Endothelial cell of umbilical vein (primary cell): Measurements from ENCODE around the gene MATN1. TPM values are rescaled to one million over a fixed set of nuclear protein-coding genes. Genes with fewer than 3 reads are reported as not detected.

ENCODE experiments used
- BruUV-seq: library from RNA; stranded (reverse); fragments of 400-500 nt; replicated peaks from 2 replicates; lab custom pipeline; 2021; lab: Mats Ljungman, UMichigan
- CTCF ChIA-PET: fragments of 300-600, 350-600 bp; sonication (Branson Sonifier 250); formaldehyde crosslinking; loops from one replicate; lab custom pipeline; 2021; ENCODE audit warnings: antibody characterized with exemption, inconsistent platforms; lab: Charles Lee
- POLR2A ChIA-PET: fragments of 300-600, 350-600 bp; sonication (Branson Sonifier 250); formaldehyde crosslinking; loops from one replicate; lab custom pipeline; 2021; ENCODE audit warnings: antibody characterized with exemption, inconsistent platforms; lab: Charles Lee
- DNase-seq: peaks from one replicate; pipeline ENCODE4 v3.0.0-alpha.2; 2011; ENCODE audit warnings: low read depth, low spot score
- FAIRE-seq: peaks from 2 replicates; lab custom pipeline; 2011; peaks lifted over from hg19 to GRCh38; lab: Jason Lieb, UNC
- H2AFZ ChIP-seq: 2 replicates; pipeline ENCODE4 v1.6.0; 2012; ENCODE audit warnings: low read depth, low read length, control low read depth, inconsistent platforms
- H3K27ac ChIP-seq: 2 replicates; pipeline ENCODE4 v1.5.1; 2011; ENCODE audit warnings: low read depth, mild to moderate bottlenecking, control low read depth, low read length, moderate library complexity; ENCODE audit not compliant: insufficient read depth
- H3K27me3 ChIP-seq, 2 experiments: 2 replicates each; pipeline versions ENCODE4 v1.6.0 to v1.6.1; 2011; ENCODE audit warnings: low read length in 2 of 2, mixed read lengths in 1 of 2; ENCODE audit not compliant: control insufficient read depth in 2 of 2, insufficient read depth in 2 of 2
- H3K36me3 ChIP-seq, 2 experiments: 2 replicates in 1 of 2; 3 replicates in 1 of 2; pipeline ENCODE4 v1.5.1; 2011; ENCODE audit warnings: low read length in 2 of 2, mild to moderate bottlenecking in 1 of 2, moderate library complexity in 1 of 2; ENCODE audit not compliant: control insufficient read depth in 2 of 2, insufficient read depth in 2 of 2; ENCODE audit errors: extremely low read depth in 1 of 2
- H3K4me1 ChIP-seq: 3 replicates; pipeline ENCODE4 v1.5.1; 2011; ENCODE audit warnings: mild to moderate bottlenecking, low read length; ENCODE audit not compliant: control insufficient read depth, insufficient read depth; ENCODE audit errors: extremely low read depth
- H3K4me2 ChIP-seq: 2 replicates; pipeline ENCODE4 v1.6.1; 2011; ENCODE audit warnings: low read length, control low read depth, mixed read lengths; ENCODE audit not compliant: insufficient read depth
- H3K4me3 ChIP-seq, 3 experiments: fragments of 200-600 bp in 1 of 3; sonication (generic), shearing (Covaris generic) in 1 of 3; replicated peaks in 1 of 3; 2 replicates each; pipeline ENCODE4 v1.5.1; 2011 to 2016; ENCODE audit warnings: control low read depth in 3 of 3, low read length in 3 of 3, mild to moderate bottlenecking in 2 of 3, inconsistent platforms in 1 of 3, low read depth in 1 of 3, moderate library complexity in 1 of 3; ENCODE audit not compliant: insufficient read depth in 1 of 3
- H3K79me2 ChIP-seq: 2 replicates; pipeline ENCODE4 v1.6.0; 2012; ENCODE audit warnings: low read length, inconsistent platforms; ENCODE audit not compliant: control insufficient read depth, insufficient read depth
- H3K9ac ChIP-seq: replicated peaks from 2 replicates; pipeline ENCODE3; 2011; ENCODE audit warnings: low read length, control low read depth; ENCODE audit not compliant: insufficient read depth; ENCODE audit errors: extremely low read depth
- H3K9me1 ChIP-seq: replicated peaks from 3 replicates; pipeline ENCODE4 v1.6.0; 2011; ENCODE audit warnings: mild to moderate bottlenecking, low read length; ENCODE audit not compliant: control insufficient read depth, insufficient read depth; ENCODE audit errors: extremely low read depth
- H3K9me3 ChIP-seq: replicated peaks from 2 replicates; pipeline ENCODE4 v1.5.1; 2012; ENCODE audit warnings: low read length, inconsistent platforms; ENCODE audit not compliant: control insufficient read depth, insufficient read depth
- H4K20me1 ChIP-seq: replicated peaks from 2 replicates; pipeline ENCODE3; 2011; ENCODE audit warnings: mild to moderate bottlenecking, low read length; ENCODE audit not compliant: control insufficient read depth, insufficient read depth; ENCODE audit errors: extremely low read depth
- EZH2 ChIP-seq: IDR thresholded peaks from 2 replicates; pipeline ENCODE4 v1.6.1; 2012; ENCODE audit warnings: borderline replicate concordance, low read depth, mild to moderate bottlenecking, moderate library complexity, low read length, inconsistent platforms; ENCODE audit not compliant: severe bottlenecking
- GATA2 ChIP-seq: IDR thresholded peaks from 2 replicates; pipeline ENCODE4 v1.7.0; 2011; ENCODE audit warnings: low read depth, mild to moderate bottlenecking, moderate library complexity, mixed read lengths, low read length; ENCODE audit not compliant: insufficient read length, insufficient read depth
- JUN ChIP-seq: IDR thresholded peaks from 2 replicates; pipeline ENCODE4 v1.6.1; 2011; ENCODE audit warnings: borderline replicate concordance, low read depth; ENCODE audit not compliant: insufficient read length, insufficient read depth
- MYC ChIP-seq: IDR thresholded peaks from one replicate; pipeline ENCODE4 v1.6.1; 2011; ENCODE audit warnings: mild to moderate bottlenecking, low read depth, low read length
- POLR2A ChIP-seq: IDR thresholded peaks from 2 replicates; pipeline ENCODE4 v1.6.1; 2012; ENCODE audit warnings: low read depth, mild to moderate bottlenecking, control low read depth, low read length
- dilution Hi-C: fragments of 300-500 bp; cut with MboI; formaldehyde crosslinking; loops from one replicate; pipeline ENCODE4 v1.15.0; 2019; ENCODE audit warnings: low sequenced_read_pairs; ENCODE audit not compliant: extremely low pct_ligation_motif_present
- intact Hi-C: fragments of 100-400 bp; cut with micrococcal nuclease; formaldehyde crosslinking; loops from one replicate; pipeline ENCODE4 v1.10.0; 2022
- polyA plus RNA-seq, 4 experiments: library from polyadenylated mRNA; depleted of rRNA in 3 of 4; stranded (reverse) in 3 of 4; unstranded in 1 of 4; fragments of >200 nt; gene quantifications; 2 replicates each; pipeline versions ENCODE4 v1.2.1 to v1.2.3, GENCODE V29; 2011 to 2012; ENCODE audit warnings: missing spikeins in 1 of 4
- total RNA-seq: library from RNA; stranded (reverse); gene quantifications from 2 replicates; pipeline ENCODE4 v1.2.3, GENCODE V29; 2021

Gene MATN1
- total and polyA plus RNA-seq, 2 donors (not counting 3 experiments of a cell fraction or from before 2014, with no cell fraction given): 0.29 to 0.36 TPM

GRCh38 chr1:30729901-30730300 lies 6.5 kb upstream of the MATN1 start:
- BruUV-seq: no TSS peak
- no peaks in the 10 kb centered on the region for H3K27me3 ChIP-seq
- no peaks in the 10 kb centered on the region for H3K9me1 ChIP-seq
- ChIA-PET CTCF (interaction anchor here (0.9 to 6.4 kb wide), 7 partner anchors 11 to 181 kb away, joined by 3 to 100 read pairs (median 4); no protein-coding TSS in a partner anchor), POLR2A (interaction anchor here (0.5 to 0.6 kb wide), 2 partner anchors 61 to 203 kb away, joined by 3 read pairs; no protein-coding TSS in a partner anchor)
- H3K4me1 ChIP-seq: no peaks in the 10 kb centered on the region
- FAIRE-seq (no peak), DNase-seq (no peak)
- no peaks in the 10 kb centered on the region for H3K9me3 ChIP-seq
- H3K79me2 ChIP-seq: no peaks in the 10 kb centered on the region
- no peak overlapping the region for H3K4me3 ChIP-seq
- H3K9ac ChIP-seq: no peak overlapping the region
- H2AFZ ChIP-seq: no peak overlapping the region
- no peaks in the 10 kb centered on the region for H3K36me3 ChIP-seq
- no peak overlapping the region for H3K27ac ChIP-seq
- no peaks in the 10 kb centered on the region for H4K20me1 ChIP-seq
- no peak overlapping the region for H3K4me2 ChIP-seq
- dilution Hi-C loops: no loop called here
- intact Hi-C loops: no loop called here
- no peak for TF ChIP-seq JUN
- no peak for TF ChIP-seq POLR2A
- TF ChIP-seq EZH2: no peak
- TF ChIP-seq MYC: no peak
- no peak for TF ChIP-seq GATA2

GRCh38 chr1:30728832-30729638 lies 5.7 kb upstream of the MATN1 start:
- Histone ChIP-seq H3K27ac (no peak overlapping the region), H3K9me1 (no peaks in the 10 kb centered on the region), H3K9me3 (no peaks in the 10 kb centered on the region), H3K36me3 (no peaks in the 10 kb centered on the region), H4K20me1 (no peaks in the 10 kb centered on the region), H3K4me2 (no peak overlapping the region), H3K4me3 (no peak overlapping the region), H3K27me3 (no peaks in the 10 kb centered on the region), H2AFZ (no peak overlapping the region), H3K79me2 (no peaks in the 10 kb centered on the region), H3K9ac (no peak overlapping the region), H3K4me1 (no peaks in the 10 kb centered on the region)
- ChIA-PET POLR2A (no interaction called here), CTCF (interaction anchor here (1.4 to 6.4 kb wide), 5 partner anchors 10 to 54 kb away, joined by 6 to 100 read pairs (median 11); no protein-coding TSS in a partner anchor)
- TF ChIP-seq GATA2: no peak
- no peak for TF ChIP-seq JUN
- intact Hi-C loops (no loop called here), dilution Hi-C loops (no loop called here)
- DNase-seq (no peak), FAIRE-seq (no peak)
- no TSS peak for BruUV-seq
